WTC11 (cell line): ENCODE data around the gene SLC6A4.

Experiments
- CTCF ChIP-seq: fragments of 200-600 bp; IDR thresholded peaks from 2 replicates; pipeline ENCODE4 v1.8.0; 2022; ENCODE audit warnings: antibody characterized with exemption
- HMGXB4 ChIP-seq: sonication (generic); formaldehyde crosslinking; IDR thresholded peaks from 2 replicates; pipeline ENCODE4 v1.8.1; 2023; ENCODE audit warnings: mild to moderate bottlenecking, moderate library complexity, missing genetic modification reagents
- MLX ChIP-seq: sonication (generic); formaldehyde crosslinking; IDR thresholded peaks from 2 replicates; pipeline ENCODE4 v1.8.1; 2023; ENCODE audit warnings: mild to moderate bottlenecking, missing genetic modification reagents, moderate library complexity
- NFE2L1 ChIP-seq: sonication (generic); formaldehyde crosslinking; IDR thresholded peaks from 2 replicates; pipeline ENCODE4 v1.8.1; 2023; ENCODE audit warnings: missing genetic modification reagents
- SP1 ChIP-seq: sonication (generic); formaldehyde crosslinking; conservative IDR thresholded peaks from 2 replicates; pipeline ENCODE4 v1.8.1; 2022; ENCODE audit warnings: missing genetic modification reagents
- ZNF263 ChIP-seq: sonication (generic); formaldehyde crosslinking; IDR thresholded peaks from 2 replicates; pipeline ENCODE4 v1.8.1; 2022; ENCODE audit warnings: low read depth, mild to moderate bottlenecking, moderate library complexity, missing genetic modification reagents
- ZNF512 ChIP-seq: sonication (generic); formaldehyde crosslinking; IDR thresholded peaks from 2 replicates; pipeline ENCODE4 v1.8.1; 2022; ENCODE audit warnings: missing genetic modification reagents, borderline replicate concordance

GRCh38 chr17:30237296-30238002, 2.0 kb upstream of the SLC6A4 start:
- no peak for TF ChIP-seq ZNF512
- TF ChIP-seq CTCF, result no peak
- no peak for TF ChIP-seq NFE2L1 (CRISPR knock-in tag)
- TF ChIP-seq HMGXB4, result no peak
- TF ChIP-seq ZNF263 (CRISPR knock-in tag), result no peak
- no peak for TF ChIP-seq MLX (CRISPR knock-in tag)
- no peak for TF ChIP-seq SP1 (CRISPR knock-in tag)
